PC-9 (cell line): ENCODE results near the gene RPL28.

Experiments
- CTCF ChIP-seq: fragments of 200-600 bp; sonication (generic); conservative IDR thresholded peaks from 2 replicates; pipeline ENCODE4 v1.6.1; 2017; ENCODE audit warnings: mixed run types, antibody characterized with exemption, mild to moderate bottlenecking, moderate library complexity
- EZH2 ChIP-seq: fragments of 200-600 bp; sonication (generic); IDR thresholded peaks from 2 replicates; pipeline ENCODE4 v1.8.0; 2017; ENCODE audit warnings: antibody characterized with exemption, low read depth

- TF ChIP-seq CTCF (no peak), EZH2 (no peak)
Observed at GRCh38 chr19:55362990-55363716, 22.6 kb upstream of the RPL28 start, which contains the start of gene GARIN5B.
